ENCODE measurements around the gene ADORA2B.
A peak's percentile ranks its signal among the peaks of the same experiment; 100 is the strongest.

Gene ADORA2B

GRCh38 chr17:15967706-15968399 lies 22.9 kb downstream of the ADORA2B start:
- Mint-ChIP-seq H3K9me3 (no peaks in the 10 kb centered on the region), H3K27me3 (ENCODE audit: low read depth) (no peaks in the 10 kb centered on the region), H3K4me1 (peaks cover 39% of the 10 kb centered on the region), H3K36me3 (ENCODE audit: low read depth) (no peaks in the 10 kb centered on the region), H3K27ac (peak overlapping the region in 2 of 3 experiments; percentile 4 to 43), H3K4me3 (no peak overlapping the region)
- TF ChIP-seq CTCF (IDR thresholded peaks at IDR 0.05; ENCODE audit: unreplicated experiment in 3 of 3): no peak

- Mint-ChIP-seq H3K36me3 (ENCODE audit: low read depth) (peaks cover 7% of the 10 kb centered on the region), H3K27me3 (ENCODE audit: low read depth) (no peaks in the 10 kb centered on the region), H3K4me1 (peaks cover 39% of the 10 kb centered on the region), H3K4me3 (no peak overlapping the region), H3K9me3 (no peaks in the 10 kb centered on the region), H3K27ac (no peak overlapping the region)
- TF ChIP-seq CTCF (IDR thresholded peaks at IDR 0.05; ENCODE audit: unreplicated experiment in 3 of 3): no peak
Measured at GRCh38 chr17:15969463-15969862, 24.5 kb downstream of the ADORA2B start.

- Mint-ChIP-seq H3K9me3 (no peaks in the 10 kb centered on the region), H3K4me3 (no peak overlapping the region), H3K27ac (no peak overlapping the region), H3K4me1 (peaks cover 34% of the 10 kb centered on the region), H3K27me3 (ENCODE audit: low read depth) (no peaks in the 10 kb centered on the region), H3K36me3 (ENCODE audit: low read depth) (peaks cover 18% of the 10 kb centered on the region)
- TF ChIP-seq CTCF (IDR thresholded peaks at IDR 0.05; ENCODE audit: unreplicated experiment in 3 of 3): no peak
Measured at GRCh38 chr17:15970500-15970899, 25.6 kb downstream of the ADORA2B start.

- H3K4me3 Mint-ChIP-seq: no peak overlapping the region
- peak overlapping the region in 1 of 3 experiments; percentile 17 for H3K27ac Mint-ChIP-seq
- H3K27me3 Mint-ChIP-seq (ENCODE audit: low read depth): no peaks in the 10 kb centered on the region
- no peaks in the 10 kb centered on the region for H3K9me3 Mint-ChIP-seq
- peaks cover 19% of the 10 kb centered on the region for H3K36me3 Mint-ChIP-seq (ENCODE audit: low read depth)
- H3K4me1 Mint-ChIP-seq: peaks cover 27% of the 10 kb centered on the region
- no peak for TF ChIP-seq CTCF (IDR thresholded peaks at IDR 0.05; ENCODE audit: unreplicated experiment in 3 of 3)
Measured at GRCh38 chr17:15971098-15971678, 26.3 kb downstream of the ADORA2B start.

- no peaks in the 10 kb centered on the region for H3K27me3 Mint-ChIP-seq (ENCODE audit: low read depth)
Measured at GRCh38 chr17:15971882-15972281, 27.0 kb downstream of the ADORA2B start.

More at GRCh38 chr17:15971882-15972281, 27.0 kb downstream of the ADORA2B start:
- Mint-ChIP-seq H3K9me3 (no peaks in the 10 kb centered on the region), H3K36me3 (ENCODE audit: low read depth) (peaks cover 22% of the 10 kb centered on the region), H3K27ac (no peak overlapping the region), H3K4me3 (no peak overlapping the region), H3K4me1 (peaks cover 23% of the 10 kb centered on the region)
- no peak for TF ChIP-seq CTCF (IDR thresholded peaks at IDR 0.05; ENCODE audit: unreplicated experiment in 3 of 3)
